ENCODE measurements around the gene ATIC.

ATIC gene

DNA sequence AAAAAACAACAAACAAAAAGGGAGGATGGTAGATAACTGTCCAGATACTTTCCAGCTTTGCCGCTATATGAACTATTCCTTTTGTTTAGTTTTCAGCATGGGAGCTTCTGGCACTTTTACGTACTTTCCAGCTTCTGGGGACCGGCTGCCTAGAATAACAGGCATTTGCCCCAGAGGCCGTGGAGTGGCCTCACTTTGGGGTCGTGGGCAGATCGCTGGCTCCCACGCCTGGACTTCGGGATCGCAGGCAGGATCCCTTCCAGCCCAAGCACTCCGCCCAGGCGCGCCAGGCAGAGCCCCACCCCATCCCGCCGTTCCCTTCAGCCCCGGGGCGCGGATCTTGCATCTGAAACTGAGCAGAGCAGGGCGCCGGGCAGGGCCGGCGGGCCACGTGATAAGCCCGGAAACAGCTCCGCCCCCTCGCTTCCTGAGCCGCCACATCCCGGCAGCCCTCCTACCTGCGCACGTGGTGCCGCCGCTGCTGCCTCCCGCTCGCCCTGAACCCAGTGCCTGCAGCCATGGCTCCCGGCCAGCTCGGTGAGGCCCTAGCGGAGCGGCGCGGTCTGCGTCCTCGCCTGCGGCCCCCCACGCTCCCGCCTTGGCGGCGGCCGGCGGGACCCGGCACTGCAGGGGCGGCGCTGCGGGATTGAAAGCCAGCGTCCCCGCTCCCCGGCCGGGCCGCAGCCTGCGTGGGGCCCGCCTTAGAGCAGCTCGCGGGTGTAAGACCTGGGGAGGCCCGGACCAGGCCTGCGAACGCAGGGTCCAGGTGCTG is at the start of gene ATIC:
Gene ATIC, plus strand, starts transcription at position 435 of the 772 bp plus-strand sequence. Its CDS starts 84 bp downstream, at position 519.
- Histone ChIP-seq H3K27ac (peak within 1 kb of the TSS; percentile 87), H3K9me3 (ENCODE audit: severe bottlenecking) (no peaks in the 10 kb centered on the region), H3K36me3 (peaks cover 32% of the 10 kb centered on the region), H3K4me3 (ENCODE audit: low read depth, low read length) (peak within 1 kb of the TSS; percentile 66), H3K27me3 (ENCODE audit: insufficient read depth, low read depth, severe bottlenecking) (no peaks in the 10 kb centered on the region)
- no peak for TF ChIP-seq CTCF (IDR thresholded peaks at IDR 0.05; ENCODE audit: low read depth, low read length)
- peak; percentile 96 for DNase-seq

DNA sequence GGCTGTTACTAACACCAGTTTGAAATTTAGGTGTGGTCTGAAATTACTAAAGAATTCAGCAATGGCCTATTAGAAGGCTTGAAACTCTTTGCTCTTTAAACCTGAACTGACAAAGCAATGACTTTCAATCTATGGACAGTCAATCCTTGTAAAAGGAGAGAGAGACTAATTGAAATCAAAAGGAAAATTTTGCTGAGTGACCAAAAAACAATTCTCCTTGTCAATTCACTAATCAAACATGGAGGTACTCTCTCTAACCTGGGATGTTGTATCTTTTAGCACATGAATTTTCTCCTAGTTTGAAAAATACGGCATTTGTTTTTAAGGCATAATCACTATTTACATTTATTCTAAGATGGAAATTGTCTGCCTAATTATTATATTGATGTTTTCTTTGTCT is 49.6 kb upstream of the ATIC start:
- no peaks in the 10 kb centered on the region for H3K27me3 ChIP-seq (ENCODE audit: insufficient read depth, low read depth, severe bottlenecking)
- H3K4me3 ChIP-seq (ENCODE audit: low read depth, low read length), result no peak overlapping the region
- H3K27ac ChIP-seq, result no peak overlapping the region
- no peak for DNase-seq
- no peaks in the 10 kb centered on the region for H3K36me3 ChIP-seq
- H3K9me3 ChIP-seq (ENCODE audit: severe bottlenecking), result no peaks in the 10 kb centered on the region
- TF ChIP-seq CTCF (IDR thresholded peaks at IDR 0.05; ENCODE audit: low read depth, low read length), result no peak

GRCh38 chr2:215262741-215263362 is 49.0 kb upstream of the ATIC start:
- Histone ChIP-seq H3K36me3 (no peaks in the 10 kb centered on the region), H3K4me3 (ENCODE audit: low read depth, low read length) (no peak overlapping the region), H3K9me3 (ENCODE audit: severe bottlenecking) (no peaks in the 10 kb centered on the region), H3K27ac (no peak overlapping the region), H3K27me3 (ENCODE audit: insufficient read depth, low read depth, severe bottlenecking) (no peaks in the 10 kb centered on the region)
- TF ChIP-seq CTCF (IDR thresholded peaks at IDR 0.05; ENCODE audit: low read depth, low read length), result no peak
- DNase-seq, result no peak

- no peak for DNase-seq
- no peaks in the 10 kb centered on the region for H3K9me3 ChIP-seq (ENCODE audit: severe bottlenecking)
- H3K4me3 ChIP-seq (ENCODE audit: low read depth, low read length), result no peak overlapping the region
- H3K36me3 ChIP-seq, result no peaks in the 10 kb centered on the region
- TF ChIP-seq CTCF (IDR thresholded peaks at IDR 0.05; ENCODE audit: low read depth, low read length), result no peak
- no peaks in the 10 kb centered on the region for H3K27me3 ChIP-seq (ENCODE audit: insufficient read depth, low read depth, severe bottlenecking)
- no peak overlapping the region for H3K27ac ChIP-seq
Measured at GRCh38 chr2:215264374-215264773, 47.5 kb upstream of the ATIC start.

DNA sequence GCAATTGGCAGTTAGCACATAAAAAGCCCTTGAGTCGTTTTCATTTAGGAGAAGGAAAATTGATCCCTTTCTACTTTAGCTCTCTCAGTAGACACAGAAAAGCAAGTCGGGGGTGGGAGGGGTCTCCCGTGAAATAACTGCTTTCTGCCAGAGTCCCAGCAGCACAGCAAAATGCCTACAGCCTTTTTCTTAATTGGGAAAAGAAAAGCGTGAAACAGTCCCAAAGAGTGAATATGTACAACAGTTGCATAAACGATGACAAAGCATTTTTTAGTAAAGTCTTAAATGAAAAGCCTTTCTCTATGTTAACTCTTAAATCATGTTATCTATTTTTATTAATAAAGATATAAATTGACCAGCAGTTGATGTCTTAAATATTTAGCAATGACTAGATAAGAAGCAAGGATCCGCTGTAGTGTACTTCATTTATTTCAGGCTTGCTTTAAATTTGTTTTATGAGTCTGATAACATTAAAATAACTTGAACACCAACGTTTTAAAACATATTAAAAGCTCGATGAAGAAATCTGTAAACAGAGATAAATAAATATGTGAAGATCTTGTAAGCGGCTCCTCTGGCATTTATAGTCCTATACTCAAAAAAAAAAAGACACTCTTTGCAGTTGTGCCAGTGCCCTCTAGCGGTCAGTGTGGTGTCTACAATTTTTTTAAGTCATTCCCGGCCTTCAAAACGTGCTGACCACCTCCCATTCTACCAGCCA is 42.3 kb upstream of the ATIC start:
- DNase-seq, result peak; percentile 67
- Histone ChIP-seq H3K9me3 (ENCODE audit: severe bottlenecking) (no peaks in the 10 kb centered on the region), H3K4me3 (ENCODE audit: low read depth, low read length) (no peak overlapping the region), H3K27ac (no peak overlapping the region), H3K27me3 (ENCODE audit: insufficient read depth, low read depth, severe bottlenecking) (no peaks in the 10 kb centered on the region), H3K36me3 (no peaks in the 10 kb centered on the region)
- TF ChIP-seq CTCF (IDR thresholded peaks at IDR 0.05; ENCODE audit: low read depth, low read length), result peak; percentile 64
